Fibroblast of gingiva (primary cell): ENCODE results near the gene ZNF507.

ENCODE experiments used
- DNase-seq: peaks from one replicate; pipeline ENCODE4 v3.0.0-alpha.2; 2011; ENCODE audit warnings: low read depth

The ZNF507 gene

DNA sequence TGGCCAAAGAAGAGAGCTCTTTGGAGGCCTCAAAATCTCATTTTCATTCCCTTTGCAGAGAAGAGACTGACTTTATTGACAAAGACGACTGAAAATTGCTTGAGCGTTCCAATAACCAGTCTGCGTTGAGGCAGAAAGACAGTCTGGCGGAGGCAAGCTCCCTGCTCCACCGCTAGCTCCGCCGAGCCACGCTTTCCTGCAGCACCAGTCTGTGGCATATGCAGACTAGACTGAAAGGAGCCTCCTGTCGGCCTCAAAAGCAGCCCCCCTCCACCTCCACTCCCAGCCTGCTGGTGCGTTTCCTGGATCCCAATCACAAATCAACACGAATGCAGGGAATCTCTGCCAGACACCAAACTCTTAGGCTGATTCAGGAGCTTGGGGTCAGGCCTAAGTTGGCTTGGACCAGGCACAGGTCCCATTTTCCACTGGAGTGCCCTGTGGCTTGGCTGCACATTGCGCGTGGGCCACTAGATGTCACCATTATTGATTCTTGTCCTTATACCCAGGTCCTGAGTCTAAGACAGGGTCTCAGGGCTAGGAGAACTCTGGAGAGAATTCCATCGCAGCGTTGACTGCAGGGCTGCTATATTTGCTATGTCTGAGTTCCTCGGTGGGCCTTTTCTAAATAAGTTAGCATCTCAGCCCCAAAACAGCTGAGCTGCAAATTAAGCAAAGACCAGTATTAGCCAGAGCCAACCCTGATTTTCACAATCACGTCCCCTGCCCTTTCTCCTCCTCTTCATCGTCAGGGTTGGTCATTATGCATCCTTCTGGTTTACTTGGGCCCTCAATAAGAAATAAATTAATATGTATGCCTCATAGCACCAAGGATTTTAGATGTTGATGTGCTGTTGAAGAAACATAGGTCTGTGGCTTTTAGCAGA, 5.2 kb upstream of the ZNF507 start:
- peak; percentile 51 for DNase-seq

DNA sequence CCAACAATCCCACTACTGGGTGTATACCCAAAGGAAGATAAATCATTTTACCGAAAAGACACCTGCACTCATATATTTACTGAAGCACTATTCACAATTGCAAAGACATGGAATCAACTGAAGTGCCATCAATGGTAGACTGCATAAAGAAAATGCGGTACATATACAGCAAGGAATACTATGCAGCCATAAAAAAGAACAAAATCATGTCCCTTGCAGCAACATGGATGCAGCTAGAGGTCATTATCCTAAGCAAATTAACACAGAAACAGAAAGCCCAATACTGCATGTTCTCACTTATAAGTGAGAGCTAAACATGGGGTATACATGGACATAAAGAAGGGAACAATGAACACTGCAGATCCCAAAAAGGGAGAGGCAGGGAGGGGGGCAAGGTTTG, 2.7 kb upstream of the ZNF507 start:
- no peak for DNase-seq

DNA sequence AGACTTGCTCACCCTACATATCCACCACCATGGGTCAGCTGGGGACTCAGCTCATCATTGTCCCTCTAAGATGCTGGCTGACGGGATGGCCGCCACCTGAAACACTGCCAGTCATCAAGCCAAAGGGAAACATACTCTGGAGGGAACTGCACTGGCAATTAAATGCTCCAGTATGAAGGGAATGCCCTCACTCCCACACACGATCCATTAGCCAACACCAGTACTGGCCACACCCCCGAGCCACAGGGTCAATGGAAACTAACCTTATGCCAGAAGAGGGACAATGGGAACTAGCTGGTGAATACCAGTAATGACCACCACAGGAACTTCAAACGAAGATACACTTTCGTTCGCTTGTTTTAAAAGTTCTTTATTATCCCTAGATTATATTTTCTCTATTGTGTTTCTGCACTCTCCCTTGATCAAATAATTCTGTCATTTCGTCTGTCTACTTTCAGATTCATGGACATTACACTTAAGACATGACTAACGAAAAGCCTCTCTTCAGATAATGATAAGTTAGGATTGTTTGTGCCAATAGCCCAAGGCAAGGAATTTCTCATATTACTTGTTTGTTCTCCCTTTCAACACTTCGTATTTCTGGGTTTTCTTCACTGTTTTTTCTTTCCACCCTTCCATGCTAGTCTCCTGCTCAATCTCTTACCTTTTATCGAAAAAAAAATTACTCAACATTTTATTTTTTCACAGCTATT, 1.7 kb upstream of the ZNF507 start:
- no peak for DNase-seq

DNA sequence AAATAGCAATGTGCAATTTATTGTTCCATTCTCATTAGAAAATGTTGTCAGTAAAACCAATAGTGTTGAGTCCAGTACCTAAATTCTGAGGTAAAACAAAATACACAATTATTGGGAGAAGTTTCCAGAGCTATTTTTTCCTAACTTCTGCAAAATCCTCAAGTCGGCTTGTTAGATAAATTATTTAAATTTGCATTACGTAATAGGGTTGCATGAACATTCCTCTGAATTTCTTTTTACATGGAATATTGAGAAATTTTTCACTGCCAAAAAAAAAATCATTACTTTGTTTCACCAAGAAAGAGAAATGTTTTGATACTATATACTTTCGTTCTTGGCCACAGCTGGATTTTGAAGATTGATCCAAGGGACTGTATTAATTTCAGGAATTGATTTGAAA, 1.5 kb downstream of the ZNF507 start:
- DNase-seq = no peak

DNA sequence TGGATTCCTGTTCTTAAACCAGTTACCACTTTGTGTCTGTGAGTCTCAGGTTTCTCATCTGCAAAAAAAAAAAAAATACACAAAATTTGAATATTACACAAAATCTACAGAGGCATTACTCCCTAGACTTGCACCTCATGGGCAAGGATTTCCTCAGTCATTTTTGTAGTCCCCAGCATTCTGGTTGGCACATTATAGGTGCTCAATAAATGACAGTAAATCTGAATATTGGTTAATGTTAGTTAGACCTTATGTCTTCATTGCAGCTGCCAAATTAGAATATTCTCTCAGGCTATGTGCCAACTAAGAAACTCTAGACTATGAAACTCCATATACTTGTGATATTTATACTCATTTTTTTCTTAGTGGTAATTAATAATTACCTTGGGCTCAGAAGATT, 2.2 kb downstream of the ZNF507 start:
- no peak for DNase-seq

DNA sequence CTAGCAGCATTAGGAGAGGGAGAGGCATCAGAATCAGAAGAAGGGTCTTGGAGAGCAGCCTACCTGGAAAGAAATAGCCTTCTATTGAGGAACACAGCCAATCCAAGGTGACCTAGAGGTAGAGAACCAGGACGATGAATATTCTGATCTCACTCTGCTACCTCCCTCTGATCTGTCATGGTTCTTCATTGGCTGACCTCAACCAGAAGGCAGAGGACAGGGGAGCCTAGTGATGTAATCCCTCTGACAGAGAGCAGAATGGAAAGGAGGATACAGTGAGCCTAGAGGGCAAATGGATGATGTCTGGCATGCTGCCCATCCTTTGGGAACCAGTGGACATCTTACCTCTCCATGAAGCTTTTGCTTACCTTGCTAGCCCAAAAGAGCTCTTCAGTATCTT, 3.6 kb downstream of the ZNF507 start:
- no peak for DNase-seq

DNA sequence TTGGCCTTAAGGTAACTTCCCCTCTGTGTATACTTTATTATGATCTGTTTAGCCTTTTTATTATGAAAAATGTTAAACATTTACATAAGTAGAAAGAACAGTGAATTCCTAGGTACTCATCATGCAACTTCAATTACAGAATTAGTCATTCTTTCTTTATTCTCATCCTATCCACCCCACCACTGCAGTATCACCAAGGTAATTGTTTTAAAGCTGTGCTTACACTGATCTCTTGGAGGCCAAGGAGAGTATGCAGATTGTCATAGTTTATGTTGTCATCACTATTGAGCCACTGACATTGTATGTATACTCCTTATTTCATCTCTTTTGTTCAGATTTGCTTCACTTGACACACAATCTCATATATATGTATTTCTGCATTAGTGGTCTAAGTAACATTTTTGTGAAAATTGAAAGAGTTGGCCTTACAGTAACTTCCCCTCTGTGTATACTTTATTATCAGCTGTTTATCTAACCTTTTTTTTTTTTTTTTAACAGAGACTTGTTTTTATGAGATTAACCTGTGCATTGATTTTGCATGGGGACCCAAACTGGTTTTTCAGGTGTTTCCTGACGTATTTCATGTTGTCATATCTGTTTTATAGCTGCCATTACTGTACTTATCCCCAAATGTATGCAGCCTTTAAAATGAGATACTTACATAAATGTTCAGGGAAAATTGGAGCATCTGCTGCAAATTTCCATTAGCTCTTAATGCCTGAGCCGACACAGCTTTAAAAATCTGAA, 4.5 kb downstream of the ZNF507 start:
- DNase-seq = no peak

DNA sequence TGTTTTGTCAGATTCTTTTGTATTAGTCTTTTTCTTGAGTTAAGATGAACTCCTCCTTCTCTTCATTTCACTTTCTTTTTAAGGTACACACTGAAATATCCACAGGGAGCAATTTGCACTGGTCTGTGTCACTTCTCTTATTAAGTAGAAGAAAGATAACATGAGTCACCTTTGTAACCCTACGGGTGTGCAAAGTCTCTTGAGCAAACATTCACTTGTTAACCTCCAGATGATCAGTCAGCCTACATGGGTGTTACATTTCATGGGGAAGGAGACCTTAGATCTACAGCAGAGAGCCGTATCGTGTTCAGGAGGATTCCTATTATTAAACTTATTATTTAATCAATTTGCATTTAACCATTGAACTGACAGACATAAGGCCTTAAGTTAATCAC, 5.1 kb downstream of the ZNF507 start:
- DNase-seq = no peak

DNA sequence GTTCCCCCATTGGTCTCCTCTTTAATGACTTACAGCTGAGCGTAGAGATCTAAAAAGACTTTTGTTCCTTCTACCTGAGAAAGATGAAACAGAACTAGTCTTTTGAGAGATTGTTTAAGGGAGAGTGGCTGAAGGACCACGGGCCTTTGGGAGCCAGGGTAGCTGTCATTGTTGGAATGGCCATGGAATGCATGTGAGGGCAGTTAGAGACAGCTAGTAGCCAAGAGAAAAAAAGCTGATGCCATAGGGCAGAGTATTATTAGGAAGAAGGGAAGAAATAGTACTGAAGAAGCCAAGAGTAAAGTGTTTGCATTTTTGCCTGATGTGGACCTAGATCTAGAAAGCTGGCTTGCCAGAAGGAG, 5.6 kb downstream of the ZNF507 start:
- DNase-seq = no peak

DNA sequence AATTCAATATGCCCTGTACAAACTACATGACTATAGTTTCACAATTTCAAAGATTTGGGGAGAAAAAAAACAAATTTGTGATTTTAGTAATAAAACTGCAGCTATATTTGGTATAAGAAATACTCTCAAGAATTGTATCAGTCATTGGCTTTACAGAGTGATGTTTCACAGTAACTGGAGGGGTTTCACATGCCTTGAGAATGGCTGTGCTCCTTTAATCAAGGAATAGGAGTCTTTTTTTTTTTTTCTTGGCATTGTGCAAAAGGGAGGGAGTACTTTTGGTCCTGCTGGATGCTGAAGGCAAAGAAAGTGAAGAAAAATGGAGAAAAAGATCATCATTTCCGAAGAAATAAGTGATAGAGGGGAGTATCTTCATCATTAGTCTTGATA, 6.8 kb downstream of the ZNF507 start:
- no peak for DNase-seq

DNA sequence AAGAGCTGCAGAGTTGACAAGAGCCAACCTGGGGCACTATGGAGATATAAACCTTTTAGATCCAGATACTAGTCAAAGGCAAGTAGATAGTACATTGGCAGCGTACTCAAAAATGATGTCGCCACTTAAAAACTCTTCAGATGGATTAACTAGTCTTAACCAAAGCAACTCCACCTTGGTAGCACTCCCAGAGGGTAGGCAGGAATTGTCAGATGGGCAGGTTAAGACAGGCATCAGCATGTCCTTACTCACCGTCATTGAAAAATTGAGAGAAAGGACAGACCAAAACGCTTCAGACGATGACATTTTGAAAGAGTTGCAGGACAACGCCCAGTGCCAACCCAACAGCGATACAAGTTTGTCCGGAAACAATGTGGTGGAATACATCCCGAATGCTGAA, 8.9 kb downstream of the ZNF507 start:
- DNase-seq = no peak

DNA sequence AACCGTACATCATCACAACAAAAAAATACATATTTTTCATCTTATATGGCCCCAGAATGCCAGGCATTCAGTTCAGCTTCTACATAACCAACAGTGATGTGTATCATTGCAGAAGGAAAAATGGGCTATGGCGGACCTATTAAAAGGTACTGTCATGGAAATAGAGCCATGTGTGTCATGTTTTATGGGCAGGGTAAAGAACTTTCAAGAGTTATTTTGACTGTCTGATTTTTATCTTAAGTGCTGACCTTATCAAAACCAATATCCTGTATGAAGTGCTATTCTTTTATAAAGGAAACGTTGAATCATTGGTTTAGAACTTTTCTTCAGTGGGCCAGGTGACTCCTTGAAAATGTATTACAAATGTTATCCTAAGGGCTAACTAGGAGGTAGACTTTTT, 9.9 kb downstream of the ZNF507 start:
- no peak for DNase-seq

DNA sequence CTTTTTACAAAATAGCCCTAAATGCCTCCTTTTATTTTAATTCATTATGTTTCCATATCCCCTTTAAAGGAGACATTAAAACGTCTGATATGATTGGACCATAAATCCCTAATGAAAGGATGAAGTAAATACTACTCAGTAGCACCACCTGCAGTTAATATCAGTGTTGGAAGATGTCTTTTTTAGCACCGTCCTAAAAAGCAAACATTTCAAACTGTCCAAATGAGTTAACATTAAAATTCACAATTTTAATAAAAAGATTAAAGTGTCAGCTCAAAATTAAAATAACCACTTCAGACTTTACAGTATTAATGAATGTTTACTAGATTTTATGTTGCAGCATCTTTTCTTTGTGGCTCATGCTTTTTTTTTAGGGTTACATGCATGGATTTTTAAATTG, 12.3 kb downstream of the ZNF507 start:
- DNase-seq = no peak

DNA sequence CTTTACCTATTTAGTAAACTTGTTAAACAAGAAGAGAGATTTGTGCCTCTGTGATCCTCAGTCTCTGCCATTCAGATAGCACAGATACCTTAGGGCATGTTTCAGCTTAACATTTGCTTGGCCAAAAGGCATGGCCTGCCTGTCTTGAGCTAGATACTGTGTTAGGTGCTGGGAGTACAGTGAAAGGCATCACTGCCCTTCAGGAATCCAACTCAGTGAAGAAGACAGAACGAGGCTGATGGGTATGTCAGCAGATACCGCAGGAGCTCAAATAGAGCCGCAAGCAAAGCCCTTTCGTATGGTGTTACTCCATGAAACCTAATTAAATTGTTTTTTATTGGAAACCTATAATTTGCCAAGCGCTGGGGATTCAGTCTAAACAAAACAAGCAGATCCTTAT, 12.9 kb downstream of the ZNF507 start:
- no peak for DNase-seq

DNA sequence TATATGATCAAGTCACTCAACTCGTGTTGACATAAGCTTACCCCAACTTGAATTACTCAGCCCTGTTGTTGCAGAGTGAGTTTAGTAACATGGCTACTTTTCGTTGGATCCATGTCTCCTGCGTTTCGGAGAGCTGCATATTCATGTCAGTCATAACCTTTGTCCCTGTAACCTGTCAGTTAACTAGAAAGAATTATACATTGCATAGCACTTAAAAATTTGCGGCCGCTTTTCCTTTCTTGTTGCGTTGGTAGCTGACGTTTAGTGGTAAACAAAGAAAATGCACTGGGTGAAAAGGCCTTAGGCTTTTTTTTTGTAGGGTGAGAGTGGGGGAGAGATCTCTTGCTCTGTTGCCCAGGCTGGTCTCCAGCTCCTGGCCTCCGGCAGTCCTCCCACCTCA, 14.2 kb downstream of the ZNF507 start:
- DNase-seq = no peak

DNA sequence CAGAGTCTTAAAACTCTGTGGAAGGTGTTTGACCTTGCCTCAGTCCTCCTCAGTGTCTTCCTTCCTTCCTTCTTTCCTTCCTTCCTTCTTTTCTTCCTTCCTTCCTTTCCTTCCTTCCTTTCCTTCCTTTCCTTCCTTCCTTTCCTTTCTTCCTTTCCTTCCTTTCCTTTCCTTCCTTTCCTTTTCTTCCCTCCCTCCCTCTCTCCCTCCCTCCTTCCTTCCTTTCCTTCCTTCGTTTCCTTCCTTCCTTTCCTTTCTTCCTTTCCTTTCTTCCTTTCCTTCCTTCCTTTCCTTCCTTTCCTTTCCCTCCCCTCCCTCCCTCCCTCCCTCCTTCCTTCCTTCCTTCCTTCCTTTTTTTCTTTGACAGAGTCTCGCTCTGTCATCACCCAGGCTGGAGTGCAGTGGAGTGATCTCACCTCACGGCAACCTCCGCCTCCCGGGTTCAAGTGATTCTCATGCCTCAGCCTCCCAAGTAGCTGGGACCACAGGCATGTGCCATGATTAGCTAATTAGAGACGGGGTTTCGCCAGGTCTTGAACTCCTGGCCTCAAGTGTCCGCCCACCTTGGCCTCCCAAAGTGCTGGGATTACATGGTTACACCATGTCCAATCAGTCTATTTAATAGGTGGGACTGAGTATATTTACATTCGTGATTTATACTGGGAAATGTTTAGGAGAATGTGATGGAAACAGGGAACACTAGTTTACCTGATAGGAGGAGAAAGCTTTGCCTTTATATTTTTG, 16.3 kb downstream of the ZNF507 start:
- DNase-seq = no peak

DNA sequence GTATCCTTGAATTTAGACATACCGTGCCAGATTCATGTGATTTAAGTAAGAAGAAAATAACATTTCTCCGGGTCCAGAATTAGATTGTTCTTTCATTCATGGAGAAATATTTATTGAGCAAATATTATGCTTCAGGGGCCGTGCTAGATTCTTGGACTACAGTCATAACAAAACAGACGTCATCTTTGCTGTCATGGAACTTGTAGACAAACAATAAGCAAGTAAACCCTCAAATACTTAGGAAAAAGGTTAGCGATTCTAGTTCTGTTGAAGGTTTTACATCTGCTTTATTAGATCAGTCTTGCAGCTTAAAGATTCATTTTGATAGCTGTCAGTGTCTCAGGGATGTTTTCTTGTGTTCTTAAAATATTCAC, 16.9 kb downstream of the ZNF507 start:
- no peak for DNase-seq

DNA sequence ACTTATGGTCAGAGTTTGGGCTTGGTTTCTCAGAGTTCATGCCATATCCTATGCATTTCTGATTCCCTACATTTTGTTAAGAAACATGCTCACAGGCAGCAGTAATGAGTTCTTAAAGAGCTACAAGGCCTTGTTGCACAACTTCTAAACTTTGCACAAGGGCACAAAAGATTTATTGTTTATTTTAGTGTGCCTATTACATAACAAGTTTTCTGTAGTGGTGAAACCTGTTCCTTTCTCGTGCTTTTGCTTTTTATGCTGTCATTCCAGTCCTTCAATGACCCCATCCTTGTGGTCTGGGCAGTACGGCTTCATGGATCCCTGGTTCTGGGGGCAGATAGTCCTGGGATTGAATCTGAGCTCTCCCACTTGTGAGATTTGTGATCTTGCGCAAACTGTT, 17.8 kb downstream of the ZNF507 start:
- DNase-seq = peak; percentile 58

DNA sequence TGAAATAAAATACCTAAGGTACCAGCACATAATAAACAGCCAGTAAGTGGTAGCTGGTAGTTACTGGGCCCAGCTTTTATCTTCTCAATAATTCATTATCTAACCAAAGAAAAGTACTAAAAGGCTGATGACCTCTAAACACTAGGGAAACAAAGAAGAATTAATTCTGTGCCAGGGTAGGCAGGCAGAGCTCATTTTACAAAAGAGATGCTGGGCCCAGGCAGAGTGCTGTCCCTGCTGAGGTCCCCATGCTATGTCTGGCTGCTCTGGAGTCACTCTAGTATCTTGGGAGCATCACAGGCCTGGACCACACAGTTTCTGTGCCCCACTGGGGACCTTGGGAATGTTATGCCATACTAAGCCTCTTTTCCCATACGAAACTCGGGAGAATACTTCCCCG, 18.2 kb downstream of the ZNF507 start:
- no peak for DNase-seq

DNA sequence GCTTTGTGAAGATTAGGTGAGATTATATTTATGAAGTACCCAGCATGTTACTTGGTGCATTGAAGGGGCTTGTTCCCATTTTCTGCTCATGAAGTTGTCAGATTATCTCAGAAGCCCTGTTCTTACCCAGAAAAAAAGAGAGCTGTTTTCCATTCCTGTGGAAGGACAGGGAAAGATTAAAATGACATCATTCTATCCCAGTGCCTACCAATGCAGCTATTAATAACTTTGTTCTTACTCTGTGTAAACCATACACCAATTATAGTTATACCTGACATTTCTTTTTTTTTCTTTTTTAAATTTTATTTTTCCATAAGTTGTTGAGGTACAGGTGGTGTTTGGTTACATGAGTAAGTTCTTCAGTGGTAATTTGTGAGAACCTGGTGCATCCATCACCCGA, 18.6 kb downstream of the ZNF507 start:
- no peak for DNase-seq

DNA sequence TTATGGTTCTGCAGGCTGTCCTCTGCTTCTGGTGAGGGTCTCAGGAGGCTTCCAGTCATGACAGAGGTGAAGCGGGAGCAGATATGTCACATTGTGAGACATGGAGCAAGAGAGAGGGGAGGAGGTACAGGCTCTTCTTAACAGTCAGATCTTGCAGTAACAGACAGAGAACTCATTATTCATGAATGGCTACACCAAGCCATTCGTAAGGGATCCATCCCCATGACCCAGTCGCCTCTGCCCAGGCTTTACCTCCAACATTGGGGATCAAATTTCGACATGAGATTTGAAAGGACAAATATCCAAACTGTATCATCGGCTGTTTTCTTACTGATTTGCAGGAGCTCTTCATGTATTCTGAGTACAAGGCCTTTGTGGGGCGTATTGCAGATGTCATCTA, 21.7 kb downstream of the ZNF507 start:
- no peak for DNase-seq

DNA sequence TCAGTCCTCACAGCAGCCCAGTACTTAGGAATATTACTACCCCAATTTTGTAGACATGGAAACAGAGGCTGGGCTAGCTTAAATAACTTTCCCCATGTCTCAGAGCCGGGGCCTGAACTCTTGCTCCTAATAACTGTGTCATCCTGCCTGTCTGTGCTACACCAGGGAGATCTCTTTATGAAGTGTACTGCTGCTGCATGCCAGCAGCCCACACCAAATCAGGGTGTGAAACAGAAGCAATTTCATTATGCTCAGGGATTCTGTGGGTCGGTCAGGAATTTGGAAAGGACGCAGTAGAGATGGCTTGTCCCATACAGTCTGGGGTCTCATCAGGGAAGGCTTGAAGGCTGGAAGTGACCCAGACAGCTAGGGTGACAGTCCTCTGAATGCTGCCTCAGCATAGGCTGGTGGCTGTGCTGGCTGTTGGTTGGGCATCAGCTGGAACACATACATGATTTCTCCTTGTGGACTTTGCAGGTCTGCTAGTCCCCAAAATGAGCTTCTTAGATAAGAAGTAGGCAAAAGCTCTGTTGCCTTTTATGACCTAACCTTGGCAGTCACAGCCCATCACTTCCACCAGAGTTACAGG, 22.6 kb downstream of the ZNF507 start:
- DNase-seq = no peak
